Daoy (cell line): ENCODE measurements around the gene UFD1. TPM values are rescaled to one million over a fixed set of nuclear protein-coding genes. Genes with fewer than 3 reads are reported as not detected.

Experiments
- DNase-seq: peaks from one replicate; pipeline ENCODE4 v3.0.0-alpha.2; 2015; ENCODE audit warnings: low read depth
- total RNA-seq: library from RNA; depleted of rRNA; stranded (reverse); fragments of >200 nt; shearing (Covaris generic); gene quantifications from 2 replicates; pipeline ENCODE4 v1.2.3, GENCODE V29; 2014

The UFD1 gene
- total RNA-seq, 1 experiment from 2014 or later, result 144 TPM

DNA sequence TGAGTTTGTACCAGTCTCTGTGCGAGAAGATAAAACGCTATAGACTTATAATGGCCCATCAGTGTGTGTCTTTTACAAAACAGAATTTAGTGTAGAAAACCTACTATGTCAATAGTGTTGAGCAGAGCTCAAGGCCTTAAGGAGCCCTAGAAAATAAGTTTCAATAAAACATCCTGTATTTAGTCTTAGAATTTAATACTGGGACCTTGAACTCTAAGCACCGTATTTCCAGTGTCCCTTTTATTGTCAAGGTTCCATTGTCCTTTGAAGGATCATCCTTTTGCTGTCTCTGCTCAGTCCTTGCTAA is 17.3 kb upstream of the UFD1 start:
- no peak for DNase-seq

DNA sequence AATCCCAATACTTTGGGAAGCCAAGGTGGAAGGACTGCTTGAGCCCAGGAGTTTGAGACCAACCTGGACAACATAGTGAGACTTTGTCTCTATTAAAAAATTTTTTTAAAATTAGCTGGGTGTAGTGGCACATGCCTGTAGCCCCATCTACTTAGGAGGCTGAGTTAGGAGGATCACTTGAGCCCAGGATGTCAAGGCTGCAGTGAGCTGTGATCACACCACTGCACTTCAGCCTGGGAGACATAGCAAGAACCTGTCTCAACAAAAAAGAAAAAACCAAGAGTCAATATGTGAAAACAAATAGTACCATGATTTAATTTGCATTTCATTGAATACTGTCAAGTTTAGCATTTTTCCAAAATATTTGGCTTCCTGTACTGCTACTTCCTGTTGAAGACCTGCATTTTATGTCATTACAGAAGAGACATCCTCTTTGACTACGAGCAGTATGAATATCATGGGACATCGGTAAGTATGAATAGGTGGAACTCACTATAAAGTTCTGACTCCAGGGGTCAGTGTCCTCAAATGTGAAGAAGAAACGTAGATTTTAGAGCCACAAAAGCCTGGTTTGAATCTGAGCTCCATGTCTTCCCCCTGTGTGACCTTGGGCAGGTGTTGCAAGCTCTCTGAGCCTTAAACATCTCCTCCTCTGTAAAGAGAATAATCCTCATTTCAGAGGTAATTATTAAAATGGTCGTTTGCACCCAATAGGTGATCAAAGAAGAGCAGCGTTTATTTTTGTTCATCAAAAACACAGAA is 16.8 kb upstream of the UFD1 start:
- no peak for DNase-seq

- no peak for DNase-seq
These were observed 15.7 kb upstream of the UFD1 start for GRCh38 chr22:19494676-19495173.

- no peak for DNase-seq
These were observed 15.1 kb upstream of the UFD1 start for GRCh38 chr22:19494001-19494560.

GRCh38 chr22:19492504-19493174 is 13.6 kb upstream of the UFD1 start:
- no peak for DNase-seq

- no peak for DNase-seq
These were observed 11.7 kb upstream of the UFD1 start for GRCh38 chr22:19490628-19491230.

GRCh38 chr22:19488884-19489843 is 10.2 kb upstream of the UFD1 start:
- no peak for DNase-seq

- no peak for DNase-seq
These were observed 9.3 kb upstream of the UFD1 start for GRCh38 chr22:19488285-19488684.

DNA sequence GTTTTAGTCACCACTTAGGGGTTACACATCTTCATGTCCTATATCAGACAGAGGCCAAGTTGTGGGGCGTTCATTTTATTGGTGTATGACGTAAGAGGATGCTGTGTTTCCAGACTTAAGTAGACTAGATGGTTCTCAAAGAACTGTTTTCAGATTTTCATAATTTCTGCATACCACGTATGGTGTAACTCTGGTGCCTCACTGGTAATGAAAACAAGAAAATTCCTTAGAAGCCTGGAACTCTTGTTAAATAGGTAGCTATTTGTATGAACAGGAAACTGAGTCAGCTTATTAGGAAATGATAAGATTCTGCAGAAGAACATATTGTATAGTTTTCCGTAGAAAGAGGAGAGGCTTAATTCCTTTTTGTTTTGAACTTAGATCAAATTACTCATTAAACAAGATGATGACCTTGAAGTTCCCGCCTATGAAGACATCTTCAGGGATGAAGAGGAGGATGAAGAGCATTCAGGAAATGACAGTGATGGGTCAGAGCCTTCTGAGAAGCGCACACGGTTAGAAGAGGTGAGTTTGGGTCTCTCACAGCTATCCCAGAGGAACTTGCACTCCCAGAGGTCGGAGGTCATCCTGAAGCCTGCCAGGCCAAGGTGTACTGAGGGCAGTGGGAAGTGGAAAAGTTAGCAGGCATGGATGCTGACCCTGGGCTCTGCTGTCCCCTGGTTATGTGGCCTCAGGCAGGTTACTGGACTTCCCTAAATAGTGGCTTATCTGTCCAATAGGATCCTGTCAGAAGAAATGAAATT is 4.7 kb upstream of the UFD1 start:
- DNase-seq, result no peak

- DNase-seq, result no peak
These were observed 3.3 kb upstream of the UFD1 start for GRCh38 chr22:19482297-19482696.

GRCh38 chr22:19480789-19481188 is 1.8 kb upstream of the UFD1 start:
- no peak for DNase-seq

DNA sequence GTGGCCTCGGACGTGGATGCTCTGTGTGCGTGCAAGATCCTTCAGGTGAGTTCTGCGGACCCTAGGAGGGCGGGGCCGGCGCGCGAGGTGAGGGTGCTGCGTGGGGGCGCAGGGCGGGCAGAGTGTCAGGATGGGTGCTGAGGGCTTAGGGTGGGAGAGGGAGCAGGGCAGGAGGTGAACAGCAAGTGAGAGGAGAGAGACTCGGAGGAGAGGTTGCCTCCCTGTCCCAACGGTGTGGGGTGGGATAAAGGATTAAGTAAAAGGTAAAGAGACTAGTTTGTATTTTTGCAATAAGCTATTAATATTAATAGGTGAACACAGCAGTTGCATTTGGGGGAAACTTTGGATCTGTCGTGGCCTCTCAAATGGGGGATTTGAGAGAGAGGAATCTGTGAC is 1.2 kb upstream of the UFD1 start:
- no peak for DNase-seq

GRCh38 chr22:19479355-19480172 is 571 bp upstream of the UFD1 start, which contains the start of gene CDC45:
CDC45 (plus strand) TSS chr22:19479920; CDS start chr22:19479969, 49 bp downstream.
- DNase-seq, result peak; percentile 98

DNA sequence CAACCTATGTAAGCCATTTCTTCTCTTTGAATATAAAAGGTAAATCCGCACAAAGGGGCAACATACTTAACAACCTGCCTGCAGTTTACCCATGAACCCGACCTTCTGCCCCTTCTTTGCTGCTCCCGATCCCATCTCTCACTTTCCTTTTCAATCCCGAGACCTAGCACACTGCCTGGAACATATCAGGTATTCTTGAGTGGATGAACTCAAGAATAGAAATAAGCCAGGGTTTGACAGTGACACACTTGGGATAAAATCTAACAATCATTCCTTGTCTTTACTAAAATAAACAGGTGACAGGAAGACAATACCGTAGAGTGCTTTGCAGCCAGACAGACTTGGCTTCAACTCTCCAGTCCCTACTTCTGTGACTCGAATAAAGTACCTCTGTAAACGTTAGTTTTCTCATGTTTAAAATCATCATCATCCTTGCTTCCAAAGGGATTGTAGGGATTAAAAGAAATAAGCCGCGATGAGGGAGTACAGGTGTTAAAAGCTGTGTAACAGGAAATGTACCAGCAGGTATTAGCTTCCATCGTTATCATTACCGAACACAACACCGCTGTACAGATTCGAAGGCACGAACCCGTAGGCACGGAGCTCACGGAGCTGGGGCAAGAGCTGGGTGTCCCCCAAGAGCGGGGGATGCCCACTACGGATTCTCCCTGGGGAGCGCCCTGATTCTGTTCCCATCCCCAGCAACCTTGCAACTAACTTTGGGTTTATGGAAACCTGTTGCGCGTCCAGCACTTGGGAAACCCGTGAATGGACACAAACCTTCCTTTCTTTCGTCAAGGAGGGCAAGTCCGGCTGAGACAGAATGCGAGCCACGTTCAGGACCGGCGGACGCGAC is 720 bp downstream of the UFD1 start:
- no peak for DNase-seq

DNA sequence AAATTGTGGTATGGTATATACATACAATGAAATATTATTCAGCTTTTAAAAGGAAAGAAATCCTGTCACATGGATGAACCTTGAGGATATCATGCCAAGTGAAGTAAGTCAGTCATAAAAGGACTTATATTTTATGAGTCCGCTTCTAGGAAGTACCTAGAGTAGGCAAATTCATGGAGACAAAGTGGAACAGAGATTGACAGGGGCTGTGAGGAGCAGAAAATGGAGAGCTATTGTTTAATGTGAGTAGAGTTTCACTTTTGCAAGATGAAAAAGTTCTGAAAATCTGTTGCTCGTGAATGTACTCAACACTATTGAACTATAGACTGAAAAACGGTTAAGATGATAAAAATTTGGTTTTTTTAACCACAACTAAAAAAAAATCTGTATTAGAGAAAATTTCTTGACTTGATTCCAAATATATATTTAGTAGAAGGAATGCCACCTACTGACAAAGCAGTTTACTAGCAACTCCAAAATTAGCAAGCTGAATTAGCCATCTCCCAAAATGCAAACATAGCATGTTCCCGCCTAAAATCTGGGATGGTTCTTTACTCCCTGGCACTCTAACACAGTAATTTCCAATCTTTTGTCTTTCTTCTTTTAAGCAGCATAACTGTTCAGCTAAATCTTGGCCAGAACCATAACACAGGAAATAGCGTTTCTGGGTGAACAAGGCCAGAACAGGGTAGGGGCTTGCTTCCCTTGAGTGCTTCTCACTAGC is 1.5 kb downstream of the UFD1 start:
- DNase-seq, result no peak

GRCh38 chr22:19476023-19476422 is 3.0 kb downstream of the UFD1 start:
- no peak for DNase-seq

- no peak for DNase-seq
These were observed 5.4 kb downstream of the UFD1 start for GRCh38 chr22:19473578-19473977.

DNA sequence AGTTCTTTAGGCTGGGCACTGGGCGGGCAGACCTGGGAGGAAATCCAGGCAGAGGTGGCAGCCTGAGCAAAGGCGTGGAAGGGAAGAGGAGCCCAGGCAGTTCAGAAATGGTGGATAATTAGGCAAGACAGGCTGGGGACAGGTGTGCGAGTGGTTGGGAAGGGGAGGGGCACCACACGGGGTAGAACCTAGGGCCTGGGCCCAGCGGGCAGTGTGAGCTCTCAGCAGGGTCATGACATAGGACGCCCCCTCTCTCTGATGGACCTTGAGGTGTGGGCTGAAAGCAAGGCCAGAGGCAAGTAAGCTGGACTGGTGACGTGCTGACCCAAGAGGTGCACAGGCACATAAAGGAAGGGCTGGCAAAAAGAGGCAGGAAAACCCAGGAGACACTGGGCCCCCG is 6.8 kb downstream of the UFD1 start:
- no peak for DNase-seq
